Thymus (tissue), 11 donors: Measurements from ENCODE around the gene LAP3. TPM values are rescaled to one million over a fixed set of nuclear protein-coding genes. Genes with fewer than 3 reads are reported as not detected.
"Not testable (repeated sequence)": the region's sequence is repeated elsewhere in the genome, so short reads cannot be mapped to it uniquely, and the experiment has no call there.

Experiments
- DNase-seq, 9 donors: peaks; one replicate each; pipeline ENCODE4 v3.0.0-alpha.2; 2013; ENCODE audit warnings: low spot score in 9 of 9, low read depth in 6 of 9, missing footprints in 1 of 9
- H3K27ac ChIP-seq, 2 donors: one replicate each; pipeline ENCODE4 v1.5.1; 2013; ENCODE audit warnings: control low read depth in 1 of 2, low read depth in 1 of 2, low read length in 1 of 2, mild to moderate bottlenecking in 1 of 2, moderate library complexity in 1 of 2
- H3K27me3 ChIP-seq, 2 donors: one replicate each; pipeline ENCODE4 v1.5.1; 2013; ENCODE audit warnings: low read length in 1 of 2; ENCODE audit not compliant: control insufficient read depth in 2 of 2, insufficient read depth in 1 of 2
- H3K36me3 ChIP-seq, 2 donors: one replicate each; pipeline ENCODE4 v1.5.1; 2013; ENCODE audit warnings: low read length in 1 of 2, mild to moderate bottlenecking in 1 of 2, moderate library complexity in 1 of 2; ENCODE audit not compliant: control insufficient read depth in 2 of 2, insufficient read depth in 2 of 2
- H3K4me1 ChIP-seq, 2 donors: one replicate each; pipeline ENCODE4 v1.5.1; 2013; ENCODE audit warnings: low read length in 2 of 2; ENCODE audit not compliant: control insufficient read depth in 2 of 2, insufficient read depth in 2 of 2
- H3K4me3 ChIP-seq, 2 donors: one replicate each; pipeline ENCODE4 v1.5.1; 2013; ENCODE audit warnings: low read length in 2 of 2, control low read depth in 1 of 2, mild to moderate bottlenecking in 1 of 2
- H3K9me3 ChIP-seq, 2 donors: one replicate each; pipeline ENCODE4 v1.5.1; 2013; ENCODE audit warnings: low read length in 1 of 2, mild to moderate bottlenecking in 1 of 2; ENCODE audit not compliant: control insufficient read depth in 2 of 2, insufficient read depth in 1 of 2
- WGBS: extraction: QIAGEN DNeasy Blood & Tissue Kit; methylation state at CpG from one replicate; pipeline ENCODE4 v1.1.7; 2013; 5-methylcytosine and 5-hydroxymethylcytosine counted together
- polyA plus RNA-seq: library from polyadenylated mRNA; stranded (reverse); fragments of 200-250 nt; gene quantifications from one replicate; pipeline ENCODE4 v1.2.3, GENCODE V29; 2013
- total RNA-seq: library from RNA; stranded (reverse); fragments of 120-200 nt; gene quantifications from one replicate; pipeline ENCODE4 v1.2.4, GENCODE V29; 2013
- donor health status: healthy.

LAP3 gene
- total and polyA plus RNA-seq, 2 donors, result 105 to 130 TPM

DNA sequence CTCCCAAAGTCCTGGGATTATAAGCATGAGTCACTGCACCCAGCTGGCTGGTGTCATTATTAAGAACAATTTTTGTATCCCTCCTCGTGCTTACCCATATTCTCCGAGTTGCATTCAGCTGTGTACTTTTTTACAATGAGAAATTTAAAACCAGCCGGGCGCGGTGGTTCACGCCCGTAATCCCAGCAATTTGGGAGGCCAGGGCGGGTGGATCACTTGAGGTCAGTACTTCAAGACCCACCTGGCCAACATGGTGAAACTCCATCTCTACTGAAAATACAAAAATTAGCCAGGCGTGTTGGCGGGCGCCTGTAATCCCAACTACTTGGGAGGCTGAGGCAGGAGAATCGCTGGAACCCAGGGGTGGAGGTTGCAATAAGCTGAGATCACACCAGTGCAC lies 1.8 kb upstream of the LAP3 start:
- DNase-seq, H3K27ac ChIP-seq, H3K9me3 ChIP-seq, H3K4me3 ChIP-seq, H3K27me3 ChIP-seq, H3K36me3 ChIP-seq: not testable (repeated sequence)
- peaks cover 8 to 15% of the 10 kb centered on the region in 2 donors for H3K4me1 ChIP-seq
- 97% methylated on average over 12 of the region's 12 CpGs for WGBS

DNA sequence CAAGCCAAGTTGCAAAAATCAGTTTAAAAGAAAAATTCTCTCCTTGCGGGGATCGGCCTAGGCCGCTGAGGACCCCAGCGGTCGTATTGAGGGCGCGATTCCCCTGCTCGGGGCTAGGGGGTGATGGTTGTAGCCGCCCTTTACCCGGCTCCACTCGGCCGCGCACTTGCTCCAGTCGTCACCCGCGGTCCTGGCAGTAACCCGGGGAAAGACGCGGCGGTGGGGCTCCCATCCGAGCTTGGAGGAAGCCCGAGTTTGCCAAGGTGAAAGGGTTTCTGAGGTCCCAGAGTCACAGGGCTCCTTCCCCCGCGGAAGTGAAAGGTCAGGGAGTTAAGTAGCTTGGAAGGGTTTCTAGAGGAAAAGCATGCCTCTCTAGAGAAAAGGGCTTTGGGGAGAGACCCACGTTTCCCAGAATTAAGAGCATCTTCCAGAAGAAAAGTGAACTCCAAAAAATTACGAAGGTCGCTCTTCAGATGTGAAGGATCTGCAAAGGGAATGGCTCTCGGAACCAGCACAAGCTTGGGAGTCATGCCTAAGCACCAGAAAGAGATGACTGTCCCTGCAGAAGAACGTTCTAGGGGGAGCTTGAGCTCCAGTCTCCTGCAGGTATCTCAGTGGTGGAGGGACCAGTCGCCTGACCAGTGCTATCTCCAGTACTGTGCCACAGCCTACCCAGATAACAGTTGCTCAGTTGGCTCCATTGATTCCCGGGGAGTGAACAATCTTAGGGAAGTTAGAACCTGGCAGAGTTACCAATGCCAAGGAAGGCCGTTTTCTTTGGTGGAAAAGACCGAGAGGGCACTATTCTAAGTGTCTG lies 875 bp downstream of the LAP3 start:
- peak in 5 of 9 donors; percentile 6 to 17 (median 10) for DNase-seq
- Histone ChIP-seq H3K27ac (peak overlapping the region; percentile 91), H3K27me3 (no peaks in the 10 kb centered on the region), H3K36me3 (peaks cover 3 to 23% of the 10 kb centered on the region in 2 donors), H3K4me1 (peaks cover 8 to 15% of the 10 kb centered on the region in 2 donors), H3K9me3 (no peaks in the 10 kb centered on the region), H3K4me3 (peak overlapping the region; percentile 77 to 90)
- 8% methylated on average over 33 of the region's 33 CpGs for WGBS

- H3K4me1 ChIP-seq, result peaks cover 8 to 15% of the 10 kb centered on the region in 2 donors
- peak in 3 of 9 donors; percentile 5 to 36 (median 5) for DNase-seq
- no peaks in the 10 kb centered on the region for H3K9me3 ChIP-seq
- 19% methylated on average over 6 of the region's 6 CpGs for WGBS
- no peaks in the 10 kb centered on the region for H3K27me3 ChIP-seq
- H3K4me3 ChIP-seq, result peak overlapping the region; percentile 77 to 90
- H3K36me3 ChIP-seq, result peaks cover 5 to 29% of the 10 kb centered on the region in 2 donors
- H3K27ac ChIP-seq, result peak overlapping the region; percentile 61 to 91
Measured at GRCh38 chr4:17578482-17578891, 1.5 kb downstream of the LAP3 start.

DNA sequence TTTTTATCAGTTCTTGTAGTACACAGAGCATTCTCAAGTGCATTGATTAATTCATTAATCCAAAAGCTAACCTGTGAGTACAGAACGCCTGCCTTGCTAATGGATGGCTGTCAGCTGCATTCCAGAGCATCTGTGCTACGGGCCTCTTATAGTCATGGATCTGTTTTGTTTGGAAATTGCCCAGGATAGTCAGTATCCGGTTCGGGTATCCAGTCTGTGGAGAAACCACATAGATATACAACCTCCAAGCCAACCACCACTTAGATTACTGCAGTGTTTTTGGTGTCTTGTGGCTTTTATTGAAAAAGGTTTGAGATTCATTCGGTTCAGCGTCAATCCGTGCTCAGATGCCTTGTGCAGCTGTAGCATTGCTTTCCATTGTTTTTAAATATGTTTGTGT lies 4.0 kb downstream of the LAP3 start:
- Histone ChIP-seq H3K4me1 (peaks cover 8 to 15% of the 10 kb centered on the region in 2 donors), H3K9me3 (no peaks in the 10 kb centered on the region), H3K36me3 (peaks cover 25 to 54% of the 10 kb centered on the region in 2 donors), H3K4me3 (no peak overlapping the region), H3K27me3 (no peaks in the 10 kb centered on the region), H3K27ac (peak overlapping the region; percentile 8 to 12)
- no peak for DNase-seq
- 80% methylated on average over 7 of the region's 7 CpGs for WGBS

DNA sequence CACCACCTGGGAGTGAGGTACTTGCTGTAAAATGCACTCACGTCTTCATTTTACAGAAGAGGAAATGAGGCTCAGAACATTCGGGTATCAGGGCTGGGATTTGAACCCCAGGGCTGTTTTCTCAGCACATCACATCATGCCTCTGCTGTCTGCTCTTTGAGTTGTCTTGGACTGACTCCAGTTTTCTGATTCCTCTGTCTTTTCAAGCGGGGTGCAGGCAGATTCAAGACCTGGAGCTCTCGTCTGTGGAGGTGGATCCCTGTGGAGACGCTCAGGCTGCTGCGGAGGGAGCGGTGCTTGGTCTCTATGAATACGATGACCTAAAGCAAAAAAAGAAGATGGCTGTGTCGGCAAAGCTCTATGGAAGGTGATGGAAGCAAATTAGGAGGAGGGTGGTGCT lies 6.3 kb downstream of the LAP3 start:
- DNase-seq, result no peak
- Histone ChIP-seq H3K27me3 (no peaks in the 10 kb centered on the region), H3K4me3 (no peak overlapping the region), H3K36me3 (peaks cover 25 to 62% of the 10 kb centered on the region in 2 donors), H3K9me3 (no peaks in the 10 kb centered on the region), H3K4me1 (peaks cover 3 to 5% of the 10 kb centered on the region in 2 donors), H3K27ac (no peak overlapping the region)
- WGBS, result 98% methylated on average over 9 of the region's 9 CpGs

GRCh38 chr4:17583941-17584340 lies 6.9 kb downstream of the LAP3 start:
- H3K4me1 ChIP-seq, result peaks cover 0 to 3% of the 10 kb centered on the region in 2 donors
- WGBS, result 97% methylated on average over 4 of the region's 4 CpGs
- no peak overlapping the region for H3K27ac ChIP-seq
- no peaks in the 10 kb centered on the region for H3K27me3 ChIP-seq
- H3K9me3 ChIP-seq, result no peaks in the 10 kb centered on the region
- H3K36me3 ChIP-seq, result peaks cover 25 to 65% of the 10 kb centered on the region in 2 donors
- no peak for DNase-seq
- no peak overlapping the region for H3K4me3 ChIP-seq

- Histone ChIP-seq H3K4me3 (no peak overlapping the region), H3K36me3 (peaks cover 25 to 71% of the 10 kb centered on the region in 2 donors), H3K9me3 (no peaks in the 10 kb centered on the region), H3K27ac (no peak overlapping the region), H3K4me1 (no peaks in the 10 kb centered on the region), H3K27me3 (no peaks in the 10 kb centered on the region)
- 97% methylated on average over 10 of the region's 10 CpGs for WGBS
- no peak for DNase-seq
Measured at GRCh38 chr4:17584521-17585213, 7.7 kb downstream of the LAP3 start.

- Histone ChIP-seq H3K27ac (no peak overlapping the region), H3K9me3 (no peaks in the 10 kb centered on the region), H3K27me3 (no peaks in the 10 kb centered on the region), H3K4me3 (no peak overlapping the region), H3K36me3 (peaks cover 25 to 70% of the 10 kb centered on the region in 2 donors), H3K4me1 (no peaks in the 10 kb centered on the region)
- 98% methylated on average over 9 of the region's 9 CpGs for WGBS
- no peak for DNase-seq
Measured at GRCh38 chr4:17587094-17587822, 10.3 kb downstream of the LAP3 start.
